ENCODE data around the gene ACTG1. TPM values are rescaled to one million over a fixed set of nuclear protein-coding genes. Genes with fewer than 3 reads are reported as not detected.

ACTG1 gene
- total and polyA plus RNA-seq, 9 donors: 810 to 1,698 (median 1,452) TPM

DNA sequence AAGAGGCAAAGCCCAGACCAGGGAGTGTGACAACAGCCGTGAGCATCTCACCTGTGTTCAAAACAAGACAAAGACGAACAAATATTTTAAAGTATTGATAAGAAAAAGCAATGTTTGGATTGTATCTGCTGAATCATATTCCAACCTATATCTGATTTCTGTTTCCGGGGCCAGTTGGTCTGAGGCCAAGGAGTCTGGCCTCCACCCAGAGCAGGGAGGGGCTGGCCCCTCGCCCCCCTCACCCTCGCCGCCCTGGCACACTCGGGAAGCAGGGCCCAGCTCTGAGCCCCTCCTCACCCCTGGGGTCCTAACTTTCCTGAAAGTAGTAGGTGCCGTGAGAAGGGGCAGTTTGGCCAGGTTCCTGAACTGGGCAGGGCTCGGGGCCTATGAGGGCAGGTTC is 48.0 kb downstream of the ACTG1 start:
- Histone ChIP-seq H3K4me3 (ENCODE audit: low read length) (no peak overlapping the region), H3K36me3 (ENCODE audit: control insufficient read depth, insufficient read depth, low read length) (peaks cover 42% of the 10 kb centered on the region), H3K27me3 (ENCODE audit: control insufficient read depth, insufficient read depth, low read length) (no peaks in the 10 kb centered on the region), H3K4me1 (ENCODE audit: control insufficient read depth, insufficient read depth, low read length) (peaks cover 2% of the 10 kb centered on the region), H3K9me3 (replicated peaks; ENCODE audit: control insufficient read depth, low read depth, low read length) (no peaks in the 10 kb centered on the region), H3K27ac (ENCODE audit: low read length) (no peak overlapping the region)
- DNase-seq: no peak
- 83% methylated on average over 1 of the region's 9 CpGs for WGBS (ENCODE audit: insufficient coverage)

DNA sequence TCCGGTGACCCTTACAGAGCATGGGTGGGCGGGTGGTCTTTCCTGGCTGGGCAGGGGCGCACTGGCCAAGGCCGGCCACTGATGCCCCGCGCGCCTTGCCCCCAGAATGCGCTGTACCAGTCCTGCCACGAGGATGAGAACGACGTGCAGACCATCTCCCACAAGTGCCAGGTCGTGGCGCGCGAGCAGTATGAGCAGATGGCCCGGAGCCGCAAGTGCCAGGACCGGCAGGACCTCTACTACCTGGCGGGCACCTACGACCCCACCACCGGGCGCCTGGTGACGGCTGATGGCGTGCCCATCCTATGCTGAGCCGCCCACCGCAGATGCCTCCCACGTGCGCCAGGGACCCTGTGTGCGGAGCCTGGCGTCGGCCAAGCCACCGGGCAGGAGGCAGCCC is 49.1 kb downstream of the ACTG1 start:
- Histone ChIP-seq H3K27me3 (ENCODE audit: control insufficient read depth, insufficient read depth, low read length) (no peaks in the 10 kb centered on the region), H3K27ac (ENCODE audit: low read length) (no peak overlapping the region), H3K4me3 (ENCODE audit: low read length) (no peak overlapping the region), H3K36me3 (ENCODE audit: control insufficient read depth, insufficient read depth, low read length) (peaks cover 49% of the 10 kb centered on the region), H3K9me3 (replicated peaks; ENCODE audit: control insufficient read depth, low read depth, low read length) (no peaks in the 10 kb centered on the region), H3K4me1 (ENCODE audit: control insufficient read depth, insufficient read depth, low read length) (peaks cover 2% of the 10 kb centered on the region)
- no peak for DNase-seq
- 93% methylated on average over 32 of the region's 32 CpGs for WGBS (ENCODE audit: insufficient coverage)

GRCh38 chr17:81462506-81463125 is 50.0 kb downstream of the ACTG1 start:
- no peak for DNase-seq
- Histone ChIP-seq H3K9me3 (replicated peaks; ENCODE audit: control insufficient read depth, low read depth, low read length) (no peaks in the 10 kb centered on the region), H3K4me1 (ENCODE audit: control insufficient read depth, insufficient read depth, low read length) (peaks cover 2% of the 10 kb centered on the region), H3K36me3 (ENCODE audit: control insufficient read depth, insufficient read depth, low read length) (peaks cover 53% of the 10 kb centered on the region), H3K27ac (ENCODE audit: low read length) (no peak overlapping the region), H3K4me3 (ENCODE audit: low read length) (no peak overlapping the region), H3K27me3 (ENCODE audit: control insufficient read depth, insufficient read depth, low read length) (no peaks in the 10 kb centered on the region)
- 93% methylated on average over 33 of the region's 33 CpGs for WGBS (ENCODE audit: insufficient coverage)

- Histone ChIP-seq H3K36me3 (ENCODE audit: control insufficient read depth, insufficient read depth, low read length) (peaks cover 47% of the 10 kb centered on the region), H3K4me3 (ENCODE audit: low read length) (no peak overlapping the region), H3K27me3 (ENCODE audit: control insufficient read depth, insufficient read depth, low read length) (no peaks in the 10 kb centered on the region), H3K4me1 (ENCODE audit: control insufficient read depth, insufficient read depth, low read length) (peaks cover 8% of the 10 kb centered on the region), H3K9me3 (replicated peaks; ENCODE audit: control insufficient read depth, low read depth, low read length) (no peaks in the 10 kb centered on the region), H3K27ac (ENCODE audit: low read length) (no peak overlapping the region)
- WGBS (ENCODE audit: insufficient coverage): 83% methylated on average over 46 of the region's 50 CpGs
- DNase-seq: no peak
Observed at GRCh38 chr17:81461607-81462500, 50.7 kb downstream of the ACTG1 start.

DNA sequence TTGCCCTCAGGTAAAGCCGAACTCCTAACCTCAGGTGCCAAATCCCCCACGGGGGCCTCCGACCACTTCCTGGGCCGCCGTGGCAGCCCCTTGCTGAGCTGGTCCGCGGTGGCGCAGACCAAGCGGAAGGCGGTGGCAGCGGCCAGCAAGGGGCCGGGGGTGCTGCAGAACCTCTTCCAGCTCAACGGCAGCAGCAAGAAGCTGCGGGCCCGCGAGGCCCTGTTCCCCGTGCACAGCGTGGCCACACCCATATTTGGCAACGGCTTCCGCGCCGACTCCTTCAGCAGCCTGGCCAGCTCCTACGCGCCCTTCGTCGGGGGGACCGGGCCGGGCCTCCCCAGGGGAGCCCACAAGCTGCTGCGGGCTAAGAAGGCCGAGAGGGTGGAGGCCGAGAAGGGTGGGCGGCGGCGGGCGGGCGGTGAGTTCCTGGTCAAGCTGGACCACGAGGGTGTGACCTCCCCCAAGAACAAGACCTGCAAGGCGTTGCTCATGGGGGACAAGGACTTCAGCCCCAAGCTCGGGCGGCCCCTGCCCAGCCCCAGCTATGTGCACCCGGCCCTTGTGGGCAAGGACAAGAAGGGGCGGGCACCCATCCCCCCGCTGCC is 51.6 kb downstream of the ACTG1 start:
- Histone ChIP-seq H3K36me3 (ENCODE audit: control insufficient read depth, insufficient read depth, low read length) (peaks cover 48% of the 10 kb centered on the region), H3K4me3 (ENCODE audit: low read length) (no peak overlapping the region)
- 76% methylated on average over 36 of the region's 43 CpGs for WGBS (ENCODE audit: insufficient coverage)

More for the DNA sequence above, 51.6 kb downstream of the ACTG1 start:
- DNase-seq: no peak
- Histone ChIP-seq H3K27ac (ENCODE audit: low read length) (no peak overlapping the region), H3K9me3 (replicated peaks; ENCODE audit: control insufficient read depth, low read depth, low read length) (no peaks in the 10 kb centered on the region), H3K4me1 (ENCODE audit: control insufficient read depth, insufficient read depth, low read length) (peaks cover 17% of the 10 kb centered on the region), H3K27me3 (ENCODE audit: control insufficient read depth, insufficient read depth, low read length) (no peaks in the 10 kb centered on the region)

Other genes with a start within 250 kb of the ACTG1 start
- 36.7 TPM for gene SLC38A10, start 217.5 kb downstream of the ACTG1 start, total RNA-seq
- gene SLC38A10, start 217.5 kb downstream of the ACTG1 start, polyA plus RNA-seq (ENCODE audit: insufficient read depth in 1 of 8, insufficient read length in 8 of 8, low replicate concordance in 1 of 8): 10 to 100 TPM; 40.7 to 60.1 (median 53.1) TPM
- gene BAHCC1, start 117.3 kb downstream of the ACTG1 start, total RNA-seq: 6.9 TPM
- 10 to 100 TPM in 7 of 8 donors, 1 to 10 TPM in 1; 8.5 to 17.4 (median 15.6) TPM for gene BAHCC1, start 117.3 kb downstream of the ACTG1 start, polyA plus RNA-seq (ENCODE audit: insufficient read depth in 1 of 8, insufficient read length in 8 of 8, low replicate concordance in 1 of 8)
- 2.8 TPM for gene FSCN2, start 15.6 kb upstream of the ACTG1 start, total RNA-seq
- gene FSCN2, start 15.6 kb upstream of the ACTG1 start, polyA plus RNA-seq (ENCODE audit: insufficient read depth in 1 of 8, insufficient read length in 8 of 8, low replicate concordance in 1 of 8): 1 to 10 TPM; 1.7 to 4.8 (median 2.5) TPM
- gene FAAP100, start 39.6 kb upstream of the ACTG1 start, total RNA-seq: 12.9 TPM
- gene FAAP100, start 39.6 kb upstream of the ACTG1 start, polyA plus RNA-seq (ENCODE audit: insufficient read depth in 1 of 8, insufficient read length in 8 of 8, low replicate concordance in 1 of 8): 10 to 100 TPM; 16.3 to 25.9 (median 20.7) TPM
- gene NPLOC4, start 124.3 kb upstream of the ACTG1 start, total RNA-seq: 31.9 TPM
- 10 to 100 TPM; 47.4 to 66.2 (median 50.4) TPM for gene NPLOC4, start 124.3 kb upstream of the ACTG1 start, polyA plus RNA-seq (ENCODE audit: insufficient read depth in 1 of 8, insufficient read length in 8 of 8, low replicate concordance in 1 of 8)
- 0.53 TPM for gene TSPAN10, start 124.4 kb upstream of the ACTG1 start, total RNA-seq
- 1 to 10 TPM in 5 of 8 donors, under 1 TPM in 3; 0.68 to 1.7 (median 1.2) TPM for gene TSPAN10, start 124.4 kb upstream of the ACTG1 start, polyA plus RNA-seq (ENCODE audit: insufficient read depth in 1 of 8, insufficient read length in 8 of 8, low replicate concordance in 1 of 8)
- 2.6 TPM for gene PDE6G, start 143.7 kb upstream of the ACTG1 start, total RNA-seq
- 1 to 10 TPM; 1.9 to 5.8 (median 3.7) TPM for gene PDE6G, start 143.7 kb upstream of the ACTG1 start, polyA plus RNA-seq (ENCODE audit: insufficient read depth in 1 of 8, insufficient read length in 8 of 8, low replicate concordance in 1 of 8)
- 21.8 TPM for gene OXLD1, start 153.8 kb upstream of the ACTG1 start, total RNA-seq
- 10 to 100 TPM in 7 of 8 donors, 1 to 10 TPM in 1; 9.9 to 15.6 (median 11.4) TPM for gene OXLD1, start 153.8 kb upstream of the ACTG1 start, polyA plus RNA-seq (ENCODE audit: insufficient read depth in 1 of 8, insufficient read length in 8 of 8, low replicate concordance in 1 of 8)
- 9.1 TPM for gene CCDC137, start 153.9 kb upstream of the ACTG1 start, total RNA-seq
- 10 to 100 TPM; 13.9 to 18.0 (median 15.6) TPM for gene CCDC137, start 153.9 kb upstream of the ACTG1 start, polyA plus RNA-seq (ENCODE audit: insufficient read depth in 1 of 8, insufficient read length in 8 of 8, low replicate concordance in 1 of 8)
- 32.9 TPM for gene ARL16, start 171.0 kb upstream of the ACTG1 start, total RNA-seq
- 10 to 100 TPM; 25.1 to 36.8 (median 31.1) TPM for gene ARL16, start 171.0 kb upstream of the ACTG1 start, polyA plus RNA-seq (ENCODE audit: insufficient read depth in 1 of 8, insufficient read length in 8 of 8, low replicate concordance in 1 of 8)
- 32.0 TPM for gene HGS, start 171.2 kb upstream of the ACTG1 start, total RNA-seq
- gene HGS, start 171.2 kb upstream of the ACTG1 start, polyA plus RNA-seq (ENCODE audit: insufficient read depth in 1 of 8, insufficient read length in 8 of 8, low replicate concordance in 1 of 8): 10 to 100 TPM; 41.0 to 64.8 (median 47.5) TPM
- gene MRPL12, start 190.6 kb upstream of the ACTG1 start, total RNA-seq: 10.2 TPM
- gene MRPL12, start 190.6 kb upstream of the ACTG1 start, polyA plus RNA-seq (ENCODE audit: insufficient read depth in 1 of 8, insufficient read length in 8 of 8, low replicate concordance in 1 of 8): 10 to 100 TPM; 49.7 to 65.8 (median 58.8) TPM
- gene SLC25A10, start 199.5 kb upstream of the ACTG1 start, total RNA-seq: 4.3 TPM
- 1 to 10 TPM; 3.3 to 5.3 (median 4.2) TPM for gene SLC25A10, start 199.5 kb upstream of the ACTG1 start, polyA plus RNA-seq (ENCODE audit: insufficient read depth in 1 of 8, insufficient read length in 8 of 8, low replicate concordance in 1 of 8)

Measured in muscle of leg (tissue), 11 donors.